ENCODE results near the gene TEX2. TPM values are rescaled to one million over a fixed set of nuclear protein-coding genes. Genes with fewer than 3 reads are reported as not detected.

Gene TEX2
- total and polyA plus RNA-seq, 8 donors = 8.9 to 30.3 (median 22.4) TPM

DNA sequence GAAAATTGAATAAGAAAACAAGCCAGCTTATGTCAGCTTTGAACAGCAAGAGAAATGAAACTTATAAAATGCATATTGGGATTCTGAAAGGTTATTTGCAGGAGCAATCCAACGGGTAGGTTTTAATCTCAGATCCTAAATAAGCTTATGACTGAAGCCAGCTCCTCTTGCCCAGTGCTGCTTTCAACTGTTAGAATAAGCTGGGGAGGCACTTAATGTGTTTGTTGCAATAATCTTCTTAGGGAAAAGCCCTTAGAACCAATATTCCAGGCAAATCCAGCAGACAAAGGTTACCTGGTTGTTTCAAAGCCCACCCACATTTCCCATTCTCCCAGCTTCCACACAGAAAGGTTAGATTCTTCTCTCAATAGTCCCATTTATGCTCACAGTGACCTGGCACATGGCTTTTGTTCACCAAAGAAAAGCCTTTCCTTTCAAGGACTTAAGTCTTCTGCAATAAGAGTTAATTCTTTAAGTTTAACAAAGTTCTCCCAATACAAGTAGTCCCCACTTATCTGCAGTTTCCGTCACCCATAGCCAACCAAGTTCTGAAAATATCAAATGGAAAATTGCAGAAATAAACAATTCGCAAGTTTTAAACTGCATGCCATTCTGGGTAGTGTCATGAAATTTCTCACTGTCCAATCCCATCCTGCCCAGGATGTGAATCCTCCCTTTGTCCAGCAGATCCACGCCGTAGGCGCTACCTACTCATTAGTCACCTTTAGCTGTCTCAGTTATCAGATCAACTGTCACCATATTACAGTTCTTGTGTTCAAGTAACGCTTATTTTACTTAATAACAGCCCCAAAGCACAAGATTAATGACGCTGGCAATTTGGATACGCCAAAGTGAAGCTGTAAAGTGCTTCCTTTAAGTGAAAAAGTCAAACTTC, 5.9 kb downstream of the TEX2 start:
- Histone ChIP-seq H3K9me3 (no peaks in the 10 kb centered on the region), H3K27me3 (no peaks in the 10 kb centered on the region), H3K27ac (peak overlapping the region in 2 of 4 donors; percentile 7 to 19), H3K36me3 (no peaks in the 10 kb centered on the region), H3K4me1 (peaks cover 22 to 52% (median 46%) of the 10 kb centered on the region in 3 donors), H3K4me3 (no peak overlapping the region)
- DNase-seq (no peak), FAIRE-seq (no peak), ATAC-seq (no peak)
- intact Hi-C loops (cut with DNase I) = no loop called here
- 36 to 41% methylated on average over 9 of the region's 9 CpGs for WGBS, 2 donors
- TF ChIP-seq, protein P1, sequence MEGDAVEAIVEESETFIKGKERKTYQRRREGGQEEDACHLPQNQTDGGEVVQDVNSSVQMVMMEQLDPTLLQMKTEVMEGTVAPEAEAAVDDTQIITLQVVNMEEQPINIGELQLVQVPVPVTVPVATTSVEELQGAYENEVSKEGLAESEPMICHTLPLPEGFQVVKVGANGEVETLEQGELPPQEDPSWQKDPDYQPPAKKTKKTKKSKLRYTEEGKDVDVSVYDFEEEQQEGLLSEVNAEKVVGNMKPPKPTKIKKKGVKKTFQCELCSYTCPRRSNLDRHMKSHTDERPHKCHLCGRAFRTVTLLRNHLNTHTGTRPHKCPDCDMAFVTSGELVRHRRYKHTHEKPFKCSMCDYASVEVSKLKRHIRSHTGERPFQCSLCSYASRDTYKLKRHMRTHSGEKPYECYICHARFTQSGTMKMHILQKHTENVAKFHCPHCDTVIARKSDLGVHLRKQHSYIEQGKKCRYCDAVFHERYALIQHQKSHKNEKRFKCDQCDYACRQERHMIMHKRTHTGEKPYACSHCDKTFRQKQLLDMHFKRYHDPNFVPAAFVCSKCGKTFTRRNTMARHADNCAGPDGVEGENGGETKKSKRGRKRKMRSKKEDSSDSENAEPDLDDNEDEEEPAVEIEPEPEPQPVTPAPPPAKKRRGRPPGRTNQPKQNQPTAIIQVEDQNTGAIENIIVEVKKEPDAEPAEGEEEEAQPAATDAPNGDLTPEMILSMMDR (IDR thresholded peaks at IDR 0.05) = no peak

DNA sequence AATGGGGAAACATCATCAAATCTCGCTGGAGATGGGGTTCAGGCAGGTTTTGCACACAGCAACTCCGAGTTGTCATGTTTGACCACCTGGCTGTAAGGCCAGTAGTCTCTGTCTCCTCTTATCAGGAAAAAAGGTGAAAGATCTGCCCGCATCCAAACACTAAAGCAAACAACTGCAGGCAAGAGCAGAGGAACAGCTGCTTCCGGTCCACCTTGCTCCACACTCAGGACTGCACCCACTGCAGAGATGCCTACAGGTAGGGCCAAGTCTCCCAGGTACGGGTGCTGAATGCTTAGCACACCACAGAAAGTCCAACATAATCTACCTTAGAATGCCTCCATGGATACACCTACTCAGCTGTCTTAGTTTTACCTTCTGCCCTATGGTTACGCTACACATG, 7.3 kb downstream of the TEX2 start:
- WGBS, 2 donors = 38 to 42% methylated on average over 6 of the region's 6 CpGs
- Histone ChIP-seq H3K4me3 (no peak overlapping the region), H3K36me3 (no peaks in the 10 kb centered on the region), H3K4me1 (peaks cover 14 to 40% (median 36%) of the 10 kb centered on the region in 3 donors), H3K27me3 (no peaks in the 10 kb centered on the region), H3K9me3 (no peaks in the 10 kb centered on the region), H3K27ac (peak overlapping the region in 1 of 4 donors; percentile 19)
- intact Hi-C loops (cut with DNase I) = no loop called here
- DNase-seq = no peak
- FAIRE-seq = no peak
- TF ChIP-seq, protein P1 (IDR thresholded peaks at IDR 0.05) = no peak
- peak in 3 of 4 donors; percentile 14 to 35 (median 30) for ATAC-seq

DNA sequence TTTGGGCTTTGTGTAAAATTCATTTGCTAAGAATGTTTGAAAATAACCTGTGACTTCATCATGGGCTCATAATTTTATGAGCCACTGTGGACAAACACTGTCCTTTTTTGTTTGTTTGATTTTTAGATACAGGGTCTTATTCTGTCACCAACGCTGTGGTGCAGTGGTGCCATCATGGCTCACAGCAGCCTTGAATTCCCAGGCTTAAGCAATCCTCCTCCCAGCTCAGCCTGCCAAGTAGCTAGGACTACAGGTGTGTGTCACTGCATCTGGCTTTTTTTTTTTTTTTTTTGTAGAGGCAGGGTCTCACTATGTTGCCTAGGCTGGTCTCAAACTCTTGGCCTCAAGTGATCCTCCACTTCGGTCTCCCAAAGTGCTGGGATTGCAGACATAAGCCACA, 8.3 kb downstream of the TEX2 start:
- DNase-seq (no peak), ATAC-seq (peak; percentile 64 to 73 (median 66))
- WGBS, 2 donors = 25 to 35% methylated on average over 2 of the region's 2 CpGs

DNA sequence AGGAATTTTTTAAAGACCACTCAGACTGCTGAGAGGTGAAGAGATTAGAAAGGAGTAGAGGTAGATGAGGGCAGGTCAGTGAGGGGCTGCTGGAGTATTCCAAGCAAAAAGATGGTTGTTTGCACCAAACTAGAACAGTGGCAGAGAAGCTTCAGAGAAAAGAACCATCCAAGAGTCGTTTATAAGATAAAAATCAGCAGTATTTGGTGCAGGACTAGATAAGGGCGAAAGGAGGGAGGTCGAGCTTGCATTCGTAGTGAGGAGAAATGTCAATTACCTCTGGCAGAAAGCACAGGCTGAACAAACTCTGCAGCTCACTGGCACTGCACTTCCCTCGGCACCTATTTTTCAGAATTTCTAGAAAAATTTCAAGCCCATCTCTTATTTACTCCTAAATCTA, 9.6 kb downstream of the TEX2 start:
- WGBS, 2 donors = 47 to 48% methylated on average over 5 of the region's 5 CpGs
- Histone ChIP-seq H3K4me3 (no peak overlapping the region), H3K27me3 (no peaks in the 10 kb centered on the region), H3K27ac (no peak overlapping the region), H3K9me3 (no peaks in the 10 kb centered on the region), H3K4me1 (peaks cover 5 to 46% (median 33%) of the 10 kb centered on the region in 3 donors), H3K36me3 (no peaks in the 10 kb centered on the region)
- DNase-seq (no peak), FAIRE-seq (no peak), ATAC-seq (no peak)
- intact Hi-C loops (cut with DNase I) = no loop called here
- TF ChIP-seq, protein P1 (IDR thresholded peaks at IDR 0.05) = no peak

More for the DNA sequence above, 8.3 kb downstream of the TEX2 start:
- H3K27me3 ChIP-seq = no peaks in the 10 kb centered on the region
- intact Hi-C loops (cut with DNase I) = no loop called here
- TF ChIP-seq, protein P1 (IDR thresholded peaks at IDR 0.05) = no peak
- H3K4me3 ChIP-seq = no peak overlapping the region
- peak overlapping the region in 2 of 4 donors; percentile 16 to 22 for H3K27ac ChIP-seq
- no peak for FAIRE-seq
- H3K4me1 ChIP-seq = peaks cover 12 to 40% (median 34%) of the 10 kb centered on the region in 3 donors
- no peaks in the 10 kb centered on the region for H3K9me3 ChIP-seq
- no peaks in the 10 kb centered on the region for H3K36me3 ChIP-seq

DNA sequence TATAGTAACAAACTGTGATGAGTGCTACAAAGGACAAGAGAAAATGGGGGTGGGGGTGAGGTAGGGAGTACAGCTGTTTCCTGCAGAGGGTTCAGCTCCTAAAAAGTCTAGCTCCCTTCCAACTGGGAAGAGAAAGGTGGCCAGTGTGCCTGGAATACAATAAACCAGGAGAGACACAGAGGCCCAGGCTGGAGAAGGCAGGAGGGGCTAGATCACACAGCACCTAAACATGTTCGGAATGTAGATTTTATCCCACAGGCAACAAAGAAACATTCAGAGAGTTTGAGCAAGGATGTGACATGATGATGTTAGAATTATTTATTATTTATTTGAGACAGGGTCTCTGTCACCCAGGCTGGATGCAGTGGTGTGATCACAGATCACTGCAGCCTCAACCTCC, 10.2 kb downstream of the TEX2 start:
- no peak for DNase-seq
- H3K4me3 ChIP-seq = no peak overlapping the region
- intact Hi-C loops (cut with DNase I) = no loop called here
- ATAC-seq = no peak
- no peak overlapping the region for H3K27ac ChIP-seq
- peaks cover 3 to 52% (median 33%) of the 10 kb centered on the region in 3 donors for H3K4me1 ChIP-seq
- H3K9me3 ChIP-seq = no peaks in the 10 kb centered on the region
- TF ChIP-seq, protein P1 (IDR thresholded peaks at IDR 0.05) = no peak
- WGBS, 2 donors = 95 to 100% methylated on average over 1 of the region's 1 CpG
- H3K36me3 ChIP-seq = no peaks in the 10 kb centered on the region
- FAIRE-seq = no peak
- no peaks in the 10 kb centered on the region for H3K27me3 ChIP-seq
